GM10266 (cell line): Measurements from ENCODE around the gene RIT1.

ENCODE experiments used
- DNase-seq: peaks from one replicate; pipeline ENCODE4 v3.0.0; 2012; ENCODE audit errors: extremely low spot score
- CTCF ChIP-seq: IDR thresholded peaks from 2 replicates; pipeline ENCODE4 v1.5.1; 2012; ENCODE audit warnings: mild to moderate bottlenecking, low read depth; ENCODE audit not compliant: control insufficient read depth, insufficient read depth; ENCODE audit errors: missing control alignments

RIT1 gene

GRCh38 chr1:155947741-155948140 is 36.6 kb upstream of the RIT1 start:
- no peak for TF ChIP-seq CTCF

GRCh38 chr1:155947292-155947691 is 36.1 kb upstream of the RIT1 start:
- no peak for DNase-seq
- no peak for TF ChIP-seq CTCF

More at GRCh38 chr1:155947741-155948140, 36.6 kb upstream of the RIT1 start:
- no peak for DNase-seq

DNA sequence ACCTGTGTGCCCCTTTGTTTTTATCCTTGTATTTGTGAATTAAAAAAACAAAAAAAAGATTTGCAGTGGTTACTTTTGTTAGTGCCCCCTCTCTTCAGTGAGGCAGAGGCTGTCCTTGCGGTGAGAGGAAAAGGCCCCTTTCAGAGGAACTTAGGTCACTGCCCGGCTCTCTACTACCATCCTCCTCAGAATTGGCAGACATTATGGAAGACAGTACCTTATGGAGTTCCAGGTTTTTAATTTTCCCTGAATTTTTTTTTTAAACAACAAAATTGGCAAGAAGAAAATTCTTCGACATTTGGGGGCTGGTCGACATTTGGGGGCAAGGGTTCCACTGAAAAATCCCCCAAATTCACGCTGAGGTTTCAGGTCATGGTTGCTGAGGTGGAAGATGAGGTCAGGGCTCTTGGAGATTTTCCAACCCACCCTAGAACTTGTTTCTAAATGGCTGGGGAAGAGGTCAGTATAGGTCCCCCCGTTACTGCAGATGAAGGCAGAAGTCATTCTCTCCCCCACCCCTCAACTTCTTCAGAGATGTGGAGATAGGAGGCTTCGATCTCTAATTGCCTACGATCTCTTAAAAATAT is 35.6 kb upstream of the RIT1 start:
- peak; percentile 61 for DNase-seq
- no peak for TF ChIP-seq CTCF

DNA sequence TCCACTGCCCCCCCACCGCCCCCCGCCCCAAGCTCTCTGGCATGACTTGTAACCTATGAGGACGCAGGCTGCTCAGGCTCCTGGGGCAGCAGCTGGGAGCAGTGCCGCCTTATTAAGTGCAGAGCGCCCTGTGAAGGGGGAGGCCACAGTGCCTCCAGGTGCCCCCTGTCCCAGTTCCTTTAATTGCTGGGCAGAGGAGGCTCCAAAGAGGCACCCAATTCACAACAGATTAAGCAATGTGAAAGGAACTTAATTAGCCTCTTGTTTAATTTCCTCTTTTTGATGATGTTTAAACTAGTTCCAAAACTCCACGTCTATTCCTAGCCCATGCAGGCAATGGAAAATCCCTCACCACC is 33.3 kb upstream of the RIT1 start:
- DNase-seq = no peak
- no peak for TF ChIP-seq CTCF

- no peak for TF ChIP-seq CTCF
- no peak for DNase-seq
These were observed 31.5 kb upstream of the RIT1 start for GRCh38 chr1:155942578-155943141.

DNA sequence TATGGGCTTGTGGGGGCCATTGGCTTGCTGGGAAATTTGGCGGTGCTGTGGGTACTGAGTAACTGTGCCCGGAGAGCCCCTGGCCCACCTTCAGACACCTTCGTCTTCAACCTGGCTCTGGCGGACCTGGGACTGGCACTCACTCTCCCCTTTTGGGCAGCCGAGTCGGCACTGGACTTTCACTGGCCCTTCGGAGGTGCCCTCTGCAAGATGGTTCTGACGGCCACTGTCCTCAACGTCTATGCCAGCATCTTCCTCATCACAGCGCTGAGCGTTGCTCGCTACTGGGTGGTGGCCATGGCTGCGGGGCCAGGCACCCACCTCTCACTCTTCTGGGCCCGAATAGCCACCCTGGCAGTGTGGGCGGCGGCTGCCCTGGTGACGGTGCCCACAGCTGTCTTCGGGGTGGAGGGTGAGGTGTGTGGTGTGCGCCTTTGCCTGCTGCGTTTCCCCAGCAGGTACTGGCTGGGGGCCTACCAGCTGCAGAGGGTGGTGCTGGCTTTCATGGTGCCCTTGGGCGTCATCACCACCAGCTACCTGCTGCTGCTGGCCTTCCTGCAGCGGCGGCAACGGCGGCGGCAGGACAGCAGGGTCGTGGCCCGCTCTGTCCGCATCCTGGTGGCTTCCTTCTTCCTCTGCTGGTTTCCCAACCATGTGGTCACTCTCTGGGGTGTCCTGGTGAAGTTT is 30.8 kb upstream of the RIT1 start:
- no peak for DNase-seq

More for the DNA sequence above, 30.8 kb upstream of the RIT1 start:
- TF ChIP-seq CTCF = no peak
